Testis (tissue), 3 donors: Measurements from ENCODE around the gene HBA2. TPM values are rescaled to one million over a fixed set of nuclear protein-coding genes. Genes with fewer than 3 reads are reported as not detected.
"Not testable (repeated sequence)": the region's sequence is repeated elsewhere in the genome, so short reads cannot be mapped to it uniquely, and the experiment has no call there.

Source experiments
- DNase-seq: peaks from one replicate; pipeline ENCODE4 v3.0.0-alpha.2; 2019
- H3K27ac ChIP-seq, 2 donors: fragments of 200-600 bp; sonication (generic); one replicate each; pipeline ENCODE4 v1.5.1; 2019
- H3K27me3 ChIP-seq: fragments of 200-600 bp; sonication (generic); one replicate; pipeline ENCODE4 v1.5.1; 2019
- H3K36me3 ChIP-seq: fragments of 200-600 bp; sonication (generic); one replicate; pipeline ENCODE4 v1.5.1; 2017; ENCODE audit warnings: low read depth; ENCODE audit errors: missing control alignments
- H3K4me1 ChIP-seq: fragments of 200-600 bp; sonication (generic); one replicate; pipeline ENCODE4 v1.5.1; 2019
- H3K4me3 ChIP-seq, 2 donors: fragments of 200-600 bp; sonication (generic); one replicate each; pipeline ENCODE4 v1.5.1; 2017 to 2019
- H3K9me3 ChIP-seq: fragments of 200-600 bp; sonication (generic); one replicate; pipeline ENCODE4 v1.5.1; 2017
- CTCF ChIP-seq, 3 experiments: fragments of 450-650 bp in 2 of 3; fragments of 200-600 bp in 1 of 3; sonication (generic) in 1 of 3; IDR thresholded peaks; one replicate each; pipeline ENCODE4 v1.5.1; 2016 to 2019; ENCODE audit warnings: antibody characterized with exemption in 3 of 3, mild to moderate bottlenecking in 2 of 3, moderate library complexity in 1 of 3
- POLR2A ChIP-seq: fragments of 450-650 bp; IDR thresholded peaks from one replicate; pipeline ENCODE4 v1.6.1; 2017; ENCODE audit warnings: antibody characterized with exemption, mild to moderate bottlenecking, moderate library complexity
- WGBS, 2 donors: methylation state at CpG; one replicate each; pipeline ENCODE4 v1.1.5; 2018; 5-methylcytosine and 5-hydroxymethylcytosine counted together
- intact Hi-C: fragments of 100-400 bp; cut with DNase I; formaldehyde crosslinking; loops from one replicate; pipeline ENCODE4 v1.15.1; 2023; ENCODE audit warnings: low total_unique reads
- polyA plus RNA-seq: library from polyadenylated mRNA; stranded (reverse); fragments of 350-450 nt; fragmentation: Illumina TruSeq; extraction: RNeasy Lipid Tissue Mini Kit (QIAGEN cat#74804); gene quantifications from one replicate; pipeline ENCODE4 v1.2.3, GENCODE V29; 2014; ENCODE audit warnings: low read depth, low replicate concordance; ENCODE audit not compliant: insufficient read depth
- total RNA-seq, 2 donors: library from RNA; depleted of rRNA; stranded (reverse); fragments of >200 nt; gene quantifications; one replicate each; pipeline ENCODE4 v1.2.3, GENCODE V29; 2016

The HBA2 gene
- total and polyA plus RNA-seq, 3 donors from 2014 or later: 7.1 to 68.9 (median 27.4) TPM

- TF ChIP-seq CTCF (IDR thresholded peaks at IDR 0.05) (no peak), POLR2A (no peak)
- Histone ChIP-seq H3K4me1 (no peaks in the 10 kb centered on the region), H3K9me3 (no peaks in the 10 kb centered on the region), H3K27me3 (no peaks in the 10 kb centered on the region), H3K27ac (no peak overlapping the region), H3K36me3 (no peaks in the 10 kb centered on the region), H3K4me3 (no peak overlapping the region)
- DNase-seq: no peak
- WGBS, 2 donors: 83 to 87% methylated on average over 6 of the region's 6 CpGs
- intact Hi-C loops: no loop called here
Measured at GRCh38 chr16:194516-194915, 21.8 kb downstream of the HBA2 start.

GRCh38 chr16:200388-200787 is 27.7 kb downstream of the HBA2 start:
- intact Hi-C loops: no loop called here
- Histone ChIP-seq H3K27ac (no peak overlapping the region), H3K4me3 (no peak overlapping the region), H3K4me1 (no peaks in the 10 kb centered on the region), H3K9me3 (no peaks in the 10 kb centered on the region), H3K27me3 (no peaks in the 10 kb centered on the region), H3K36me3 (no peaks in the 10 kb centered on the region)
- TF ChIP-seq CTCF (IDR thresholded peaks at IDR 0.05) (no peak), POLR2A (no peak)
- no peak for DNase-seq
- 93% methylated on average over 4 to 5 of the region's 5 CpGs for WGBS, 2 donors

- H3K4me1 ChIP-seq: no peaks in the 10 kb centered on the region
- no peaks in the 10 kb centered on the region for H3K9me3 ChIP-seq
- intact Hi-C loops: no loop called here
- no peak for TF ChIP-seq POLR2A
- TF ChIP-seq CTCF (IDR thresholded peaks at IDR 0.05): no peak
- WGBS, 2 donors: 91 to 98% methylated on average over 4 of the region's 4 CpGs
- H3K27me3 ChIP-seq: no peaks in the 10 kb centered on the region
- H3K36me3 ChIP-seq: peaks cover 3% of the 10 kb centered on the region
- H3K27ac ChIP-seq: no peak overlapping the region
- no peak overlapping the region for H3K4me3 ChIP-seq
- no peak for DNase-seq
Measured at GRCh38 chr16:203246-203645, 30.6 kb downstream of the HBA2 start.

- DNase-seq, intact Hi-C loops, H3K36me3 ChIP-seq, H3K27ac ChIP-seq, H3K4me1 ChIP-seq, H3K27me3 ChIP-seq, H3K9me3 ChIP-seq, H3K4me3 ChIP-seq: not testable (repeated sequence)
- 94 to 100% methylated on average over 9 of the region's 9 CpGs for WGBS, 2 donors
Measured at GRCh38 chr16:204046-204445, 31.4 kb downstream of the HBA2 start.

- H3K27me3 ChIP-seq, H3K4me1 ChIP-seq, H3K9me3 ChIP-seq, intact Hi-C loops, H3K36me3 ChIP-seq, H3K27ac ChIP-seq, DNase-seq, H3K4me3 ChIP-seq: not testable (repeated sequence)
- WGBS, 2 donors: 91 to 92% methylated on average over 4 of the region's 4 CpGs
Measured at GRCh38 chr16:209359-209758, 36.7 kb downstream of the HBA2 start.

GRCh38 chr16:211631-212180 is 39.0 kb downstream of the HBA2 start:
- H3K36me3 ChIP-seq, intact Hi-C loops, H3K27me3 ChIP-seq, DNase-seq, H3K4me3 ChIP-seq, H3K4me1 ChIP-seq, H3K27ac ChIP-seq, H3K9me3 ChIP-seq: not testable (repeated sequence)
- 88 to 90% methylated on average over 11 to 14 of the region's 14 CpGs for WGBS, 2 donors
